IMR-90 (cell line): ENCODE results near the gene TAS2R50. TPM values are rescaled to one million over a fixed set of nuclear protein-coding genes. Genes with fewer than 3 reads are reported as not detected.

Experiments
- ATAC-seq: fragments of 200-7000 bp; cut with Tn5 transposase; 2 replicates; pipeline ENCODE4 v1.9.1; 2020; ENCODE audit warnings: low read depth, mild to moderate bottlenecking, moderate library complexity
- BruUV-seq: library from RNA; stranded (reverse); fragments of 400-500 nt; replicated peaks from 2 replicates; lab custom pipeline; 2021; lab: Mats Ljungman, UMichigan
- CTCF ChIA-PET: fragments of 300-600 bp; formaldehyde crosslinking; extraction: SDS; loops from one replicate; lab custom pipeline; 2021; ENCODE audit warnings: antibody characterized with exemption; lab: Yijun Ruan, JAX
- POLR2A ChIA-PET: fragments of 300-600 bp; sonication (Branson Sonifier 250); formaldehyde crosslinking; loops from one replicate; lab custom pipeline; 2022; ENCODE audit warnings: antibody characterized with exemption; ENCODE audit not compliant: unreplicated experiment; lab: Charles Lee
- DNase-seq: peaks from one replicate; pipeline ENCODE4 v3.0.0; 2013
- H2AFZ ChIP-seq: replicated peaks from 2 replicates; pipeline ENCODE3; 2013; ENCODE audit warnings: low read length, mild to moderate bottlenecking; ENCODE audit not compliant: poor library complexity
- H2AK5ac ChIP-seq: 2 replicates; pipeline ENCODE4 v1.6.1; 2013; ENCODE audit warnings: low read depth, low read length, inconsistent platforms
- H2AK9ac ChIP-seq: replicated peaks from 2 replicates; pipeline ENCODE3; 2013; ENCODE audit warnings: mild to moderate bottlenecking, low read depth, low read length, moderate library complexity; ENCODE audit not compliant: poor library complexity
- H2BK120ac ChIP-seq: 2 replicates; pipeline ENCODE4 v1.6.1; 2013; ENCODE audit warnings: low read depth, low read length, inconsistent platforms
- H2BK15ac ChIP-seq: 3 replicates; pipeline ENCODE4 v1.6.1; 2013; ENCODE audit warnings: low read depth, low read length, inconsistent platforms
- H2BK20ac ChIP-seq: 2 replicates; pipeline ENCODE4 v1.6.1; 2013; ENCODE audit warnings: low read depth, mild to moderate bottlenecking, inconsistent platforms, low read length, moderate library complexity
- H2BK5ac ChIP-seq: 2 replicates; pipeline ENCODE4 v1.6.1; 2013; ENCODE audit warnings: mild to moderate bottlenecking, low read depth, low read length, inconsistent platforms; ENCODE audit not compliant: poor library complexity, severe bottlenecking
- H3K14ac ChIP-seq: replicated peaks from 2 replicates; pipeline ENCODE4 v1.6.1; 2013; ENCODE audit warnings: low read depth, low read length, inconsistent platforms
- H3K18ac ChIP-seq: 2 replicates; pipeline ENCODE4 v1.6.1; 2013; ENCODE audit warnings: low read depth, low read length, control low read depth
- H3K23ac ChIP-seq: 2 replicates; pipeline ENCODE4 v1.6.1; 2013; ENCODE audit warnings: low read depth, low read length, inconsistent platforms
- H3K27ac ChIP-seq: 2 replicates; pipeline ENCODE4 v1.5.1; 2013; ENCODE audit warnings: mild to moderate bottlenecking, control low read depth, low read length; ENCODE audit not compliant: insufficient read depth
- H3K27me3 ChIP-seq: 2 replicates; pipeline ENCODE4 v1.6.1; 2013; ENCODE audit warnings: low read length; ENCODE audit not compliant: control insufficient read depth, insufficient read depth
- H3K36me3 ChIP-seq: 2 replicates; pipeline ENCODE4 v1.6.1; 2013; ENCODE audit warnings: low read length, mixed read lengths; ENCODE audit not compliant: control insufficient read depth, insufficient read depth
- H3K4ac ChIP-seq: 2 replicates; pipeline ENCODE4 v1.6.1; 2013; ENCODE audit warnings: low read depth, low read length, inconsistent platforms
- H3K4me1 ChIP-seq: 2 replicates; pipeline ENCODE4 v1.6.1; 2013; ENCODE audit warnings: low read length, mixed read lengths; ENCODE audit not compliant: control insufficient read depth, insufficient read depth
- H3K4me2 ChIP-seq: 2 replicates; pipeline ENCODE4 v1.6.1; 2013; ENCODE audit warnings: low read depth, mild to moderate bottlenecking, control low read depth, low read length, moderate library complexity
- H3K4me3 ChIP-seq: 2 replicates; pipeline ENCODE4 v1.5.1; 2013; ENCODE audit warnings: low read depth, mild to moderate bottlenecking, control low read depth, low read length, moderate library complexity; ENCODE audit not compliant: insufficient read depth
- H3K56ac ChIP-seq: 2 replicates; pipeline ENCODE4 v1.6.1; 2013; ENCODE audit warnings: low read length, inconsistent platforms; ENCODE audit not compliant: insufficient read depth; ENCODE audit errors: extremely low read depth
- H3K79me1 ChIP-seq, 2 experiments: 2 replicates each; pipeline ENCODE4 v1.6.1; 2013; ENCODE audit warnings: low read length in 2 of 2, inconsistent platforms in 1 of 2, low read depth in 1 of 2
- H3K9ac ChIP-seq: 2 replicates; pipeline ENCODE4 v1.6.1; 2013; ENCODE audit warnings: low read depth, low read length, control low read depth
- H3K9me1 ChIP-seq: 2 replicates; pipeline ENCODE4 v1.6.1; 2013; ENCODE audit warnings: low read length, inconsistent platforms; ENCODE audit not compliant: insufficient read depth
- H3K9me3 ChIP-seq: 2 replicates; pipeline ENCODE4 v1.6.1; 2013; ENCODE audit warnings: low read length; ENCODE audit not compliant: control insufficient read depth, insufficient read depth
- H4K20me1 ChIP-seq: 2 replicates; pipeline ENCODE4 v1.6.1; 2013; ENCODE audit warnings: low read length, inconsistent platforms; ENCODE audit not compliant: insufficient read depth
- H4K5ac ChIP-seq: 2 replicates; pipeline ENCODE4 v1.6.1; 2013; ENCODE audit warnings: mild to moderate bottlenecking, low read depth, low read length, control low read depth
- H4K8ac ChIP-seq, 2 experiments: 2 replicates each; pipeline ENCODE4 v1.6.1; 2013; ENCODE audit warnings: low read depth in 2 of 2, low read length in 2 of 2, control low read depth in 1 of 2, inconsistent platforms in 1 of 2
- H4K91ac ChIP-seq: 2 replicates; pipeline ENCODE4 v1.6.1; 2013; ENCODE audit warnings: low read depth, low read length, inconsistent platforms; ENCODE audit not compliant: insufficient read depth
- BHLHE40 ChIP-seq: fragments of 150-350 bp; IDR thresholded peaks from 2 replicates; pipeline ENCODE4 v1.6.1; 2016; ENCODE audit warnings: mild to moderate bottlenecking, low read depth, low read length
- CHD1 ChIP-seq: IDR thresholded peaks from 2 replicates; pipeline ENCODE4 v1.6.1; 2012; ENCODE audit warnings: low read depth, low read length, improper control_type of control experiment
- FOS ChIP-seq: fragments of 150-350 bp; IDR thresholded peaks from 2 replicates; pipeline ENCODE4 v1.6.1; 2016; ENCODE audit warnings: low read depth, low read length
- MXI1 ChIP-seq: IDR thresholded peaks from 2 replicates; pipeline ENCODE4 v1.6.1; 2012; ENCODE audit warnings: low read depth, mild to moderate bottlenecking, low read length, moderate library complexity, borderline replicate concordance
- NFE2L2 ChIP-seq: fragments of 150-350 bp; IDR thresholded peaks from 2 replicates; pipeline ENCODE4 v1.6.1; 2016; ENCODE audit warnings: low read depth, mild to moderate bottlenecking, low read length
- POLR2A ChIP-seq: IDR thresholded peaks from 2 replicates; pipeline ENCODE4 v1.6.1; 2012; ENCODE audit warnings: mild to moderate bottlenecking, low read depth, low read length
- RAD21 ChIP-seq: IDR thresholded peaks from 2 replicates; pipeline ENCODE4 v1.6.1; 2012; ENCODE audit warnings: low read length, improper control_type of control experiment
- USF2 ChIP-seq: fragments of 150-350 bp; IDR thresholded peaks from 2 replicates; pipeline ENCODE4 v1.6.1; 2017; ENCODE audit warnings: mild to moderate bottlenecking, antibody characterized with exemption, low read length, low read depth
- WGBS, 2 experiments: methylation state at CpG; one replicate each; pipeline versions ENCODE4 v1.1.5 to v1.1.7; 2013; ENCODE audit warnings: missing lambda C conversion rate in 2 of 2; ENCODE audit not compliant: insufficient read length in 1 of 2; ENCODE audit errors: extremely low coverage in 2 of 2; 5-methylcytosine and 5-hydroxymethylcytosine counted together
- dilution Hi-C: fragments of 300-500 bp; cut with HindIII; formaldehyde crosslinking; loops from one replicate; pipeline ENCODE4 v1.14.3; 2018; ENCODE audit warnings: low sequenced_read_pairs; ENCODE audit not compliant: unreplicated experiment
- in situ Hi-C: fragments of 300-500 bp; cut with MboI; formaldehyde crosslinking; loops from 3 replicates; pipeline ENCODE4 v1.14.3; 2019; ENCODE audit warnings: low sequenced_read_pairs, inconsistent platforms, mixed read lengths
- intact Hi-C: fragments of 100-400 bp; cut with micrococcal nuclease; formaldehyde crosslinking; loops from 2 replicates; pipeline ENCODE4 v1.10.0; 2022
- polyA plus RNA-seq, 3 experiments: library from polyadenylated mRNA; depleted of rRNA; stranded (reverse); fragments of >200 nt; gene quantifications; 2 replicates each; pipeline ENCODE4 v1.2.3, GENCODE V29; 2012; ENCODE audit warnings: low replicate concordance in 1 of 3
- total RNA-seq: library from RNA; depleted of rRNA; stranded (reverse); fragments of >200 nt; gene quantifications from 2 replicates; pipeline ENCODE4 v1.2.3, GENCODE V29; 2012

TAS2R50 gene
- total and polyA plus RNA-seq, 2 of the 4 experiments (the other 2 are of a cell fraction): 2.3 TPM; not detected in 1

GRCh38 chr12:10974965-10975364, 11.7 kb downstream of the TAS2R50 start:
- TF ChIP-seq FOS: no peak
- no peak for TF ChIP-seq MXI1
- TF ChIP-seq POLR2A: no peak
- no peak for TF ChIP-seq BHLHE40
- TF ChIP-seq NFE2L2: no peak
- no peak for TF ChIP-seq USF2
- TF ChIP-seq CHD1: no peak
- TF ChIP-seq RAD21: no peak
- Histone ChIP-seq H3K9me3 (no peaks in the 10 kb centered on the region), H4K20me1 (no peaks in the 10 kb centered on the region; the same call in 1 of the 2 replicates), H2BK120ac (no peak overlapping the region), H3K23ac (no peak overlapping the region), H3K4ac (no peak overlapping the region), H2BK5ac (no peak overlapping the region), H4K5ac (no peak overlapping the region), H3K18ac (no peak overlapping the region), H3K4me2 (no peak overlapping the region), H2AFZ (no peak overlapping the region), H3K14ac (no peak overlapping the region), H2AK5ac (no peak overlapping the region), H3K27me3 (no peaks in the 10 kb centered on the region), H3K9ac (no peak overlapping the region), H3K27ac (no peak overlapping the region), H3K56ac (no peak overlapping the region), H2BK20ac (no peak overlapping the region), H4K91ac (no peak overlapping the region), H2BK15ac (no peak overlapping the region), H3K4me1 (no peaks in the 10 kb centered on the region), H4K8ac (no peak overlapping the region), H2AK9ac (no peak overlapping the region), H3K4me3 (no peak overlapping the region), H3K9me1 (no peaks in the 10 kb centered on the region), H3K36me3 (no peaks in the 10 kb centered on the region), H3K79me1 (peaks cover 3 to 11% of the 10 kb centered on the region in 2 experiments; a peak in 3 of 4 replicates)
- WGBS, 2 experiments: no CpG with 5 or more reads among the region's 3 CpGs
- POLR2A ChIA-PET: no interaction called here
- dilution Hi-C loops: no loop called here
- ATAC-seq: no peak
- intact Hi-C loops: no loop called here
- CTCF ChIA-PET: no interaction called here
- BruUV-seq: no TSS peak
- no peak for DNase-seq
- in situ Hi-C loops: no loop called here
